HepG2 (cell line): ENCODE data around the gene NEAT1. TPM values are rescaled to one million over a fixed set of nuclear protein-coding genes. Genes with fewer than 3 reads are reported as not detected.

Experiments
- ARID4A ChIP-seq: sonication (generic); formaldehyde crosslinking; IDR thresholded peaks from 2 replicates; pipeline ENCODE4 v1.5.0; 2020; ENCODE audit warnings: mild to moderate bottlenecking, missing genetic modification reagents, borderline replicate concordance
- DPF2 ChIP-seq: sonication (generic); formaldehyde crosslinking; IDR thresholded peaks from 2 replicates; pipeline ENCODE4 v1.4.0; 2020; ENCODE audit warnings: mild to moderate bottlenecking, low read depth, missing genetic modification reagents, borderline replicate concordance
- FOXJ3 ChIP-seq: sonication (generic); formaldehyde crosslinking; IDR thresholded peaks from 2 replicates; pipeline ENCODE4 v1.4.0; 2020; ENCODE audit warnings: missing genetic modification reagents, mild to moderate bottlenecking, borderline replicate concordance
- ISL2 ChIP-seq: sonication (generic); formaldehyde crosslinking; IDR thresholded peaks from 2 replicates; pipeline ENCODE4 v1.5.0; 2020; ENCODE audit warnings: missing genetic modification reagents
- MAFF ChIP-seq: IDR thresholded peaks from 2 replicates; pipeline ENCODE4 v1.6.1; 2011; ENCODE audit warnings: low read depth, low read length, improper control_type of control experiment
- RERE ChIP-seq: IDR thresholded peaks from 2 replicates; pipeline ENCODE4 v1.6.1; 2016; ENCODE audit warnings: low read depth, missing genetic modification reagents, missing compliant biosample characterization
- SP1 ChIP-seq, 2 experiments: fragments of 450-650 bp in 1 of 2; sonication (generic) in 1 of 2; formaldehyde crosslinking in 1 of 2; IDR thresholded peaks; 2 replicates each; pipeline versions ENCODE4 v1.4.0 to v1.6.1; 2016 to 2020; ENCODE audit warnings: missing genetic modification reagents in 1 of 2
- ZFP1 ChIP-seq: IDR thresholded peaks from 2 replicates; pipeline ENCODE4 v1.6.1; 2016
- ZFP90 ChIP-seq: sonication (generic); formaldehyde crosslinking; IDR thresholded peaks from 2 replicates; pipeline ENCODE4 v1.8.0; 2022; ENCODE audit warnings: missing genetic modification reagents, mild to moderate bottlenecking, inconsistent platforms, borderline replicate concordance
- ZNF563 ChIP-seq: sonication (generic); formaldehyde crosslinking; IDR thresholded peaks from 2 replicates; pipeline ENCODE4 v1.8.0; 2022; ENCODE audit warnings: mild to moderate bottlenecking, moderate library complexity, missing genetic modification reagents
- ZNF609 ChIP-seq: sonication (generic); formaldehyde crosslinking; IDR thresholded peaks from 2 replicates; pipeline ENCODE4 v1.4.0; 2020; ENCODE audit warnings: mild to moderate bottlenecking, missing genetic modification reagents, borderline replicate concordance
- ZNF761 ChIP-seq: sonication (generic); formaldehyde crosslinking; conservative IDR thresholded peaks from 2 replicates; pipeline ENCODE4 v1.4.0; 2020; ENCODE audit warnings: mild to moderate bottlenecking, missing genetic modification reagents
- ZNF839 ChIP-seq: sonication (generic); formaldehyde crosslinking; IDR thresholded peaks from 2 replicates; pipeline ENCODE4 v1.4.0; 2020; ENCODE audit warnings: missing genetic modification reagents, mild to moderate bottlenecking, borderline replicate concordance
- polyA plus RNA-seq, 8 experiments: library from polyadenylated mRNA; depleted of rRNA in 3 of 8; stranded (reverse) in 7 of 8; unstranded in 1 of 8; fragments of >200 nt; fragmentation: Illumina TruSeq in 4 of 8; extraction: Trizol in 4 of 8; gene quantifications; 2 replicates each; pipeline versions ENCODE4 v1.2.1 to v1.2.3, GENCODE V29; 2011 to 2016; ENCODE audit warnings: low read depth in 4 of 8, missing spikeins in 1 of 8, mixed read lengths in 1 of 8; ENCODE audit not compliant: insufficient read depth in 1 of 8
- total RNA-seq, 5 experiments: library from RNA; depleted of rRNA; stranded (reverse); fragments of >200 nt; fragmentation: Illumina TruSeq; extraction: Trizol; gene quantifications; 2 replicates each; pipeline ENCODE4 v1.2.3, GENCODE V29; 2016; ENCODE audit warnings: low read depth in 1 of 5

The NEAT1 gene
- total and polyA plus RNA-seq, 2 of the 13 experiments (the other 11 are each of a cell fraction or from before 2014, with no cell fraction given), result 20.5 to 41.2 TPM

DNA sequence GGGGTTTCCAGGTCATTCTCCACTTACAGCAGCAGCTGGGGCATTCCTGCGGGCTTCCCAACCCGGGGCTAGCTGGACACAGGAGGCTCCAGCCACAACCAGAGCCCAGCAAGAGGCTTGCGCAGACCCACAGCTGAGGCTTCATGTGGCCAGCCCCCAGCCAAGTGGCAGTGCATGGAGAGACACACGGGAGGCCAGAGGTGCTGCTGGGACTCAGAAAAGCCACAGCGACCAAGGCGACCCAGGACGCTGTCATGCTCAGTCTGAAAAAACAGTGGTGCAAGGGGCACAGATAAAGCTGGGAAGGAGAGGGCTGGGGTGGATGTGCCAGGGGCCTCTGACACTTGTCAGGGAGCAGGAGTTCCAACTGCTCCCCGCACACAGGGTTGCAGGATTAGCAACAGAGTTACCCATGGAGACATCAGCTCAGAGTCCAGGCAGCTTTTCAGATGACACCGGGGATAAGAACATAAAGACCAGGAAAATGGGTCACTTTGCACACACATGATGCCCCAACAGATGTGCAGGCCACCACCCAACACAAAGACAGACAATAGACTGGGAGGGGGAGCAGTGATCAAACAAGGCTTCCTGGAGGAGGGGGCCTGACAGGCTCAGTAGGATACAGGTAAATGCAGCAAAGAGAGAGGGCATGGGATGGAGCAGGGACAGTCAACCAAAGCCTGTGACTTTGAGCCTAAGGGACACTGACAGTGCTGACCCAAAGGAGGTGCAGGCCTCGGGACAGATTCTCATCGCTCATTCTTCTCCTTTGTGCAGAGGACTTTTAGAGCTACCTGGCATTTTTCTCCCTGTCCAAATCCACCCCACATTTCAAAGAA, 6.9 kb upstream of the NEAT1 start (continued):
- TF ChIP-seq RERE (CRISPR knock-in tag) (no peak), MAFF (no peak), ARID4A (CRISPR knock-in tag) (no peak), FOXJ3 (peak; percentile 3; the same call in 1 of the 2 replicates), SP1 (IDR thresholded peaks at IDR 0.05) (no peak), SP1 (CRISPR knock-in tag; IDR thresholded peaks at IDR 0.05) (no peak), DPF2 (CRISPR knock-in tag) (no peak), ZNF839 (CRISPR knock-in tag) (no peak), ZNF563 (CRISPR knock-in tag) (no peak), ZFP90 (CRISPR knock-in tag) (no peak), ZNF609 (CRISPR knock-in tag) (no peak), ZFP1 (CRISPR knock-in tag) (no peak), ZNF761 (no peak), ISL2 (CRISPR knock-in tag) (no peak)
